Peyer's patch (tissue), 4 donors: Measurements from ENCODE around the gene ROBO2. TPM values are rescaled to one million over a fixed set of nuclear protein-coding genes. Genes with fewer than 3 reads are reported as not detected.

Experiments used
- DNase-seq, 3 donors: peaks; one replicate each; pipeline ENCODE4 v3.0.0-alpha.2; 2017 to 2019
- H3K27ac ChIP-seq, 4 donors: fragments of 200-600 bp; sonication (generic); one replicate each; pipeline ENCODE4 v1.5.1; 2016 to 2019
- H3K27me3 ChIP-seq, 2 donors: fragments of 200-600 bp; sonication (generic); one replicate each; pipeline ENCODE4 v1.5.1; 2019
- H3K36me3 ChIP-seq, 3 donors: fragments of 200-600 bp; sonication (generic); one replicate each; pipeline ENCODE4 v1.5.1; 2016 to 2019
- H3K4me1 ChIP-seq, 4 donors: fragments of 200-600 bp; sonication (generic); one replicate each; pipeline ENCODE4 v1.5.1; 2016 to 2019
- H3K4me3 ChIP-seq, 4 donors: fragments of 200-600 bp; sonication (generic); 1 replicate in 3 of 4; 2 replicates in 1 of 4; pipeline ENCODE4 v1.5.1; 2016 to 2019; ENCODE audit warnings: mild to moderate bottlenecking in 1 of 4
- H3K9me3 ChIP-seq, 4 donors: fragments of 200-600 bp; sonication (generic); one replicate each; pipeline ENCODE4 v1.5.1; 2016 to 2019; ENCODE audit warnings: mild to moderate bottlenecking in 1 of 4
- CTCF ChIP-seq, 6 experiments: fragments of 450-650 bp in 4 of 6; fragments of 200-600 bp in 2 of 6; sonication (generic) in 1 of 6; IDR thresholded peaks; one replicate each; pipeline ENCODE4 v1.5.1; 2017 to 2019; ENCODE audit warnings: antibody characterized with exemption in 6 of 6, mild to moderate bottlenecking in 3 of 6, moderate library complexity in 1 of 6
- POLR2A ChIP-seq, 2 donors: fragments of 450-650 bp; IDR thresholded peaks; one replicate each; pipeline ENCODE4 v1.5.1; 2017; ENCODE audit warnings: antibody characterized with exemption in 2 of 2, mild to moderate bottlenecking in 2 of 2, moderate library complexity in 2 of 2
- total RNA-seq, 4 donors: library from RNA; depleted of rRNA; stranded (reverse); fragments of >200 nt; gene quantifications; one replicate each; pipeline ENCODE4 v1.1.0, GENCODE V29; 2016

ROBO2 gene
- total RNA-seq, 4 donors from 2014 or later = 1.1 to 5.4 (median 3.4) TPM

- TF ChIP-seq CTCF (IDR thresholded peaks at IDR 0.05) (no peak), POLR2A (IDR thresholded peaks at IDR 0.05) (no peak)
- no peak for DNase-seq
- Histone ChIP-seq H3K4me3 (no peak overlapping the region), H3K36me3 (no peaks in the 10 kb centered on the region), H3K27me3 (no peaks in the 10 kb centered on the region), H3K4me1 (no peaks in the 10 kb centered on the region), H3K9me3 (no peaks in the 10 kb centered on the region), H3K27ac (no peak overlapping the region)
Measured at GRCh38 chr3:77052733-77053670, 13.1 kb downstream of the ROBO2 start.

- no peak for TF ChIP-seq CTCF (IDR thresholded peaks at IDR 0.05)
- no peak for TF ChIP-seq POLR2A (IDR thresholded peaks at IDR 0.05)
- Histone ChIP-seq H3K27ac (no peak overlapping the region), H3K4me3 (no peak overlapping the region), H3K4me1 (no peaks in the 10 kb centered on the region), H3K27me3 (no peaks in the 10 kb centered on the region), H3K9me3 (no peaks in the 10 kb centered on the region), H3K36me3 (no peaks in the 10 kb centered on the region)
- DNase-seq = no peak
Measured at GRCh38 chr3:77053795-77054194, 13.9 kb downstream of the ROBO2 start.

- DNase-seq = no peak
- Histone ChIP-seq H3K4me3 (no peak overlapping the region), H3K9me3 (no peaks in the 10 kb centered on the region), H3K27ac (no peak overlapping the region), H3K4me1 (no peaks in the 10 kb centered on the region), H3K27me3 (no peaks in the 10 kb centered on the region), H3K36me3 (no peaks in the 10 kb centered on the region)
- TF ChIP-seq CTCF (IDR thresholded peaks at IDR 0.05) (no peak), POLR2A (IDR thresholded peaks at IDR 0.05) (no peak)
Measured at GRCh38 chr3:77055841-77056341, 16.0 kb downstream of the ROBO2 start.

- TF ChIP-seq CTCF (IDR thresholded peaks at IDR 0.05) = no peak
- TF ChIP-seq POLR2A (IDR thresholded peaks at IDR 0.05) = no peak
- Histone ChIP-seq H3K36me3 (no peaks in the 10 kb centered on the region), H3K9me3 (no peaks in the 10 kb centered on the region)
Measured at GRCh38 chr3:77059354-77059753, 19.5 kb downstream of the ROBO2 start.

GRCh38 chr3:77063423-77063822 lies 23.5 kb downstream of the ROBO2 start:
- H3K27ac ChIP-seq = no peak overlapping the region
- H3K36me3 ChIP-seq = no peaks in the 10 kb centered on the region
- H3K27me3 ChIP-seq = no peaks in the 10 kb centered on the region
- H3K4me3 ChIP-seq = no peak overlapping the region
- no peak for TF ChIP-seq POLR2A (IDR thresholded peaks at IDR 0.05)
- TF ChIP-seq CTCF (IDR thresholded peaks at IDR 0.05) = no peak
- DNase-seq = no peak
- no peaks in the 10 kb centered on the region for H3K9me3 ChIP-seq
- no peaks in the 10 kb centered on the region for H3K4me1 ChIP-seq

More at GRCh38 chr3:77059354-77059753, 19.5 kb downstream of the ROBO2 start:
- no peaks in the 10 kb centered on the region for H3K4me1 ChIP-seq
- H3K4me3 ChIP-seq = no peak overlapping the region
- H3K27me3 ChIP-seq = no peaks in the 10 kb centered on the region
- H3K27ac ChIP-seq = no peak overlapping the region
- no peak for DNase-seq
